HG03108 (cell line): Measurements from ENCODE around the gene GSTK1.
"Not testable (repeated sequence)": the region's sequence is repeated elsewhere in the genome, so short reads cannot be mapped to it uniquely, and the experiment has no call there.

Experiments used
- ATAC-seq: cut with Tn5 transposase; IDR thresholded peaks from one replicate; pipeline ENCODE4 v1.9.1; 2021; ENCODE audit warnings: moderate library complexity; ENCODE audit not compliant: unreplicated experiment

Gene GSTK1

GRCh38 chr7:143238289-143238980 lies 24.8 kb upstream of the GSTK1 start:
- no peak for ATAC-seq

- ATAC-seq, result no peak
These were observed 23.4 kb upstream of the GSTK1 start for GRCh38 chr7:143239813-143240212.

- peak; percentile 73 for ATAC-seq
These were observed 22.7 kb upstream of the GSTK1 start for GRCh38 chr7:143240291-143241168.

DNA sequence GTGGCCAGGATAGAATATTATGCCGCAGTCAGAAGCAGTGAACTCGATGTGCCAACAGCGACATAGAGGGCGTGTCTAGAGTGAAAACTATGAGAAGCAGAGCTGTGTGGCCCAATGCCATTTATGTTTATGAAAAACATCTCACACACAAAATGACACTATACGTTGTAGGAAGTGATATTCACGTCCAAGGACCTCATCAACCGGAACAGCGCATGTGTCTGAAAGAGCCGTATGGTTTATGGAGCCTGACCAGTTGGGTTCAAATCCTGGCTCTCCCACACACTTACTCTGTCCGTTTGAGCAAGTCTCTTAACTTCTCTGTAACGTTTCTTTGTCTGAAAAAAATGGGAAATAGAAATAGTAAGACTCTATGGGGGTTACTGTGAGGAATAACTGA lies 20.9 kb upstream of the GSTK1 start:
- ATAC-seq, result no peak

DNA sequence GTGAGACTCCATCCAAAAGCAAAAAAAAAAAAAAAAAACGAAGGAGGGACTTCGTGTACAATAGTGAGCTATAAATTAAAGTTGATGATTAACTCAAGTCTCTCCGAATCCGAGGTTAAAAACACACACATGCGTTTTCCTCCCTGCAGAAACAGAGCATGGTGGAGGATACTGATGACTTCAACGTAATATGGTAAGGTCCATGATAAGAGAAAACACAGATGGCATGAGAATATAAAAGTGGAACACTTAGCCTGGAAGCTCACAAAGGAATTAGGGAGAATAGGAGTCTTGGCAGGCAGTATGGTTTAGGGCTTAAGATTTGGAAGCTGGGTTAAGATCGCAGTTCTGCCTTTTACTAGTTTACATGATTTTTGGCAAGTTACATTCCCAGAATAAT lies 20.1 kb upstream of the GSTK1 start:
- no peak for ATAC-seq

DNA sequence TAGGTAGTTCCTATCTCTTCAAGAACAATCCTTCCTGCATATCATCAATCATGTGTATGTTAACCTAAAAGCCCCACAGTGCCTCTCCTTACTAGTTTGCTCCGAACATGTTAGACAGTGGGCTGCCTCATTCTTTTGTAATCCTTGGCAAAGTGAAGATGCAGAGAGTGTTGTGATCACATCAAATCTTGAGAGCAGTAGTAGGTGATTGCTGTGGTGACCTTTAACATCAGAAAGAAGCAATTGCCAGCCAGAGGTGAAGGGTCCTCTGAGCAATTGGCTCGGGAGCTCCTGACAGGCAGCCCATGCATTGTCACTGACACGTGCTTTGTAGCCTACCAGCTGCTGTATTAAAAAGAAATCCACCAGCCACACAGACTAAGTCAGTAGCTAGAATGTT lies 19.6 kb upstream of the GSTK1 start:
- ATAC-seq, result no peak

DNA sequence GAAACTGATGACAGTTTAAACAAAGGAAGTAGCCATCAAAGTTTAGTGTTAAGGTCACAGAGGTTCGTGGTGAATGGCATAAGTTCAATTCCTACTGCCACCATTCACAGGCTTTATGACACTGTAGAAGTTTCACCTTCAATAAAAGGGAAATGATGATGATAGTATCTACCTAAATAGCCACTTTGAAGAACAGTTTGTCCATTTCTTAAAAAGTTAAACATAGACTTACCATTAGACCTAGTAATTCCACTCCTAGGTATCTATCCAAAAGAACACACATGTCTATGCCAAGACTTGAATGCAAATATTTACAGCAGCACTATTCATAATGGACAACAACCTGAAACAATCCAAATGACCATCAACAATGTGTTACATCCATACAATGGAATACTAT lies 18.9 kb upstream of the GSTK1 start:
- ATAC-seq, result no peak

GRCh38 chr7:143245123-143245522 lies 18.1 kb upstream of the GSTK1 start:
- no peak for ATAC-seq

DNA sequence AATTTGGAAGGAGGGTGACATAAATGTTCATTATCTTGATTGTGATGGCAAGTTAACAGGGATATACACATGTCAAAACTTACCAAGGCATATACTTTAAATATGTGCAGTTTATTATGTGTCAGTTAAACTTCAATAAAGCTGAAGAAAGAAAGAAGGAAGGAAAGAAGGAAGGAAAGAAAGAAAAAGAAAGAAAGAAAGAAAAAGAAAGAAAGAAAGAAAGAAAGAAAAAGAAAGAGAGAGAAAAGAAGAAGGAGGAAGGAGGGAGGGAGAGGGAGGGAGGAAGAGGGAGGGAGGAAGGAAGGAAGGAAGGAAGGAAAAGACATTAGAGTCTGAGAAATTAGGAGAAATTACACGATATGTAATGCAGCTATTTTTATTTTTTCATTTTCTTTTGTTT lies 15.9 kb upstream of the GSTK1 start:
- ATAC-seq, result no peak

GRCh38 chr7:143248761-143249354 lies 14.4 kb upstream of the GSTK1 start:
- no peak for ATAC-seq

- no peak for ATAC-seq
These were observed 13.0 kb upstream of the GSTK1 start for GRCh38 chr7:143250199-143250598.

- no peak for ATAC-seq
These were observed 12.4 kb upstream of the GSTK1 start for GRCh38 chr7:143250822-143251221.

DNA sequence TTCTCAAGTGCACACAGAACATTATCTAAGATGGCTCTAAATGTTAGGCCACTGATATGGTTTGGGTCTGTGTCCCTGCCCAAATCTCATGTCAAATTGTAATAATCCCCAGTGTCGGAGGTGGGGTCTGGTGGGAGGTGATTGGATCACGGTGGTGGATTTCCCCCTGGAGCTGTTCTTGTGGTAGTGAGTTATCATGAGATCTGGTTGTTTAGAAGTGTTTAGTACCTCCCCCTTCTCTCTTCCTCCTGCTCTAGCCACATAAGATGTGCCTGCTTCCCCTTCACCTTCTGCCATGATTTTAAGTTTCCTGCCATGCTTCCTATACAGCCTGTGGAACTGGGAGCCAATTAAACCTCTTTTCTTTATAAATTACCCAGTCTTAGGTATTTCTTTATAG lies 11.2 kb upstream of the GSTK1 start:
- ATAC-seq, result no peak

DNA sequence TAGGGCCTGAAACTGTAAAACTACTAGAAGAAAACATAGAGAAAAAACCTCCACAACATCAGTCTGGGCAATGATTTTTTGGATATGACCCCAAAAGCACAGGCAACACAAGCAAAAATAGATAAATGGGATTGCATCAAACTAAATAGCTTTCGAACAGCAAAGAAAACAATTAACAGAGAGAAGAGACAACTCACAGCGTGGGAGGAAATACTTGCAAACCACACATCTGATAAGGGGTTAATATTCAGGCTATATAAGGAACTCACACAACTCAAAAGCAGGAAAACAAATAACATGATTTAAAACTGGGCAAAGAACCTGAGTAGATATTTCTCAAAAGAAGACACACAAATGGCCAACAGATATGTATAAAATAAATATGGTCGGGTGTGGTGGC lies 7.7 kb upstream of the GSTK1 start:
- ATAC-seq, result no peak

DNA sequence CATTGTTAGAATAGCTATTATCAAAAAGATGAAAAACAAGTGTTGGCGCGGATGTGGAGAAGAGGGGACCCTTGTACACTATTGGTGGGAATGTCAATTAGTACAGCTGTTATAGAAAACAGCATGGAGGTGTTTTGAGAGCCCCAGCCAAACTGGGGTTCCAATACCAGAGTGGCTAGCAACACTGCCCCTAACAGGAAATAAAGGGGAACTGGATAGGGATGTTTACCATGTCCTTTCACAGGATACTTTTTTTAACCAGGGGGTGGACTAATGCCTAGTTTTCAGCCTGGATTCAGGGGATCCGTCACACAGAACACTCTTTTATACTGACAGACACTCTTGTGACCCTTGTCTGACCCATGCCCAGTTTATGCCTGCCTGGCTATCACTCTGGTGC lies 6.9 kb upstream of the GSTK1 start:
- ATAC-seq, result no peak

GRCh38 chr7:143256932-143257331 lies 6.3 kb upstream of the GSTK1 start:
- ATAC-seq, result peak; percentile 75

DNA sequence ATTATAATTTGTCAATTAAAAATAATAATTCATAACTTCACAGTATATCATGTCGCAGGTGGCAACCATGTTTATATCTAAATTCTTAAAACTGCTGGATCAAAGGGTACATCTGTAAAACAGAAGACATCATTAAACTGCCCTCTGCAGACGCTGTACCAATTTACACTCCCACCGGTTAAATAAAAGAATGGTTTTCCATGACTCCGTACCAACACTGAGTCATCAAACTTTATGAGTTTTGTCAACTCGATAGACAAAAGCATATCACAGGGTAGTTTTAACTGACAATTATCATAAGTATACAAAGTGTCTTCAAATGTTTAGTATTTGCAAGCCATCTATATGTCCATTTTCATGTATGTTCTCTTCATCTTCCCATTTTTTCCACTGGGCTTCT lies 5.7 kb upstream of the GSTK1 start:
- no peak for ATAC-seq

DNA sequence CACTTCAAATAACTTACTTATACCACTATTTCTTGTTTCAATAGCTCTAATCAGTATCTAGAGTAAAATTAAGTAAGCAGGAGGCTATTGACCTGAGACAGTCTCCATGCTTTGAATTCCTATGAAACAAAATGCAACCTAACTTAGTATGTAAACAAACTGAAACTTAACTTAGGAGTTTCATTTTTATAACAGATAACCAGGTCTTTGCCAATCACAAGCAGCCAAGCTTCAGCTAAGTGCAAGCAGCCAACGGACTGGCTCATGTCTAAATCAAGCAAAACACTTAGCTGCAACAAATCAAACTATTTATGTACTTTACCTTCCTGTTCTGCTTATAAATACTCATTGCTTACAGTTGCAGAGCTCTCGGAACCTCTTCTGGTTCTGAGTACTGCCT lies 4.4 kb upstream of the GSTK1 start:
- ATAC-seq, result no peak

- ATAC-seq, result no peak
These were observed 3.5 kb upstream of the GSTK1 start for GRCh38 chr7:143259765-143260164.

DNA sequence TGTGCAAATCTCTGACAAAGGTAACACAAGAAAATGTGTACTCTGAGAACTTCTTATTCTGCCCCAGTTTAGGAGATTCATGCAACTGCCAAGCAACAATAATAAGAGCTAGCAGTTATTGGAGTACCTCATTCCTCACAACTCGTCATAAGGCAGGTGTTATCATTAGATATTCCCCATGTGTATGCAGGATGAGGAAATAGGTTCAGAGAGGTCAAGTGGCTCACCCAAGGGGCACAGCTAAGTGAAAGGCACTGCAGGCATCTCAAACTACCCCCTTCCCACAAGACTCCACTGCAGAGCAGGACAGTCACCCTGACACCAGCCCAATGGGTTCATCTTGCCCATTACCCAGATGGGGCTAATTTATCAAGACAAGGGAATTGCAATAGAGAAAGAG lies 1.3 kb upstream of the GSTK1 start:
- no peak for ATAC-seq

DNA sequence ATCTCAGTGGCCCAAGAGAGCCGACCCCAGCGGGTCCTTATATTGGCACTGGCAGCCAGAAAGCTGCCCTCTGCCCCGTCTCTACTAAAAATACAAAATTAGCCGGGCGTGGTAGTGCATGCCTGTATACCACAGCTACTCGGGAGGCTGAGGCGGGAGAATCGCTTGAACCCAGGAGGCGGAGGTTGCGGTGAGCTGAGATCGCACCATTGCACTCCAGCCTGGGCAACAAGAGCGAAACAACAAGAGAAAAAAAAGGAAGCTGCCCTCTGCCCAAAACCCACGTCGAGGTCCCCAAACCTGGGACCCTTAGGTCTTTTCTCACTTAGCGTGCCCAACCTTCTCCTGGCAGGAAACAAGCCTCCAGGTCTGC lies 941 bp downstream of the GSTK1 start:
- ATAC-seq, result not testable (repeated sequence)

GRCh38 chr7:143265017-143265693 lies 1.9 kb downstream of the GSTK1 start:
- no peak for ATAC-seq
